H1 (cell line): ENCODE data around the gene PGM2. TPM values are rescaled to one million over a fixed set of nuclear protein-coding genes. Genes with fewer than 3 reads are reported as not detected.

Experiments used
- CTCF ChIA-PET: fragments of 300-600 bp; sonication (Branson Sonifier 250); formaldehyde crosslinking; loops from one replicate; lab custom pipeline; 2021; ENCODE audit not compliant: partially characterized antibody; lab: Charles Lee
- POLR2A ChIA-PET: fragments of 300-600 bp; sonication (Branson Sonifier 250); formaldehyde crosslinking; loops from one replicate; lab custom pipeline; 2021; ENCODE audit warnings: inconsistent platforms; ENCODE audit not compliant: partially characterized antibody; lab: Charles Lee
- DNase-seq, 2 experiments: peaks; one replicate each; pipeline versions ENCODE4 v3.0.0 to v3.0.0-alpha.2; 2010 to 2022; ENCODE audit warnings: low spot score in 2 of 2, low read depth in 1 of 2, mixed read lengths in 1 of 2
- FAIRE-seq: peaks from 2 replicates; lab custom pipeline; 2011; peaks lifted over from hg19 to GRCh38; lab: Jason Lieb, UNC
- H2AFZ ChIP-seq: 2 replicates; pipeline ENCODE4 v1.8.1; 2012; ENCODE audit warnings: low read length, inconsistent platforms
- H2AK5ac ChIP-seq: 2 replicates; pipeline ENCODE4 v1.6.1; 2013; ENCODE audit warnings: low read depth, low read length
- H2BK120ac ChIP-seq: replicated peaks from 2 replicates; pipeline ENCODE3; 2013; ENCODE audit warnings: low read depth, low read length, inconsistent platforms
- H2BK12ac ChIP-seq: 2 replicates; pipeline ENCODE4 v1.6.1; 2013; ENCODE audit warnings: low read depth, low read length
- H2BK15ac ChIP-seq: 2 replicates; pipeline ENCODE4 v1.6.1; 2013; ENCODE audit warnings: low read length
- H2BK20ac ChIP-seq: 2 replicates; pipeline ENCODE4 v1.6.1; 2013; ENCODE audit warnings: low read length
- H2BK5ac ChIP-seq: 2 replicates; pipeline ENCODE4 v1.6.1; 2013; ENCODE audit warnings: low read depth, low read length
- H3K14ac ChIP-seq: 2 replicates; pipeline ENCODE4 v1.6.1; 2013; ENCODE audit warnings: inconsistent platforms; ENCODE audit not compliant: insufficient read length
- H3K18ac ChIP-seq: 2 replicates; pipeline ENCODE4 v1.6.1; 2013; ENCODE audit warnings: low read length; ENCODE audit errors: extremely low read depth
- H3K23ac ChIP-seq: 2 replicates; pipeline ENCODE4 v1.6.1; 2013; ENCODE audit warnings: inconsistent platforms; ENCODE audit not compliant: insufficient read length
- H3K23me2 ChIP-seq: 2 replicates; pipeline ENCODE4 v1.6.1; 2013; ENCODE audit warnings: low read depth, low read length
- H3K27ac ChIP-seq: 2 replicates; pipeline ENCODE4 v1.6.1; 2011; ENCODE audit warnings: low read depth, low read length, inconsistent platforms
- H3K27me3 ChIP-seq, 4 experiments: replicated peaks in 1 of 4; 1 replicate in 1 of 4; 2 replicates in 3 of 4; pipeline versions ENCODE4 v1.6.1 to v1.8.1; 2011 to 2013; ENCODE audit warnings: low read length in 3 of 4, mild to moderate bottlenecking in 3 of 4, inconsistent platforms in 2 of 4, mixed read lengths in 2 of 4, moderate library complexity in 1 of 4; ENCODE audit not compliant: control insufficient read depth in 3 of 4, insufficient read depth in 3 of 4; ENCODE audit errors: extremely low read depth in 1 of 4
- H3K36me3 ChIP-seq, 4 experiments: 2 replicates each; pipeline versions ENCODE4 v1.6.1 to v1.8.1; 2011 to 2013; ENCODE audit warnings: mild to moderate bottlenecking in 4 of 4, low read length in 3 of 4, moderate library complexity in 2 of 4, control low read depth in 1 of 4, inconsistent platforms in 1 of 4; ENCODE audit not compliant: insufficient read depth in 4 of 4, control insufficient read depth in 2 of 4
- H3K4ac ChIP-seq: replicated peaks from 2 replicates; pipeline ENCODE3; 2013; ENCODE audit warnings: low read length, low read depth, mixed read lengths, inconsistent platforms; ENCODE audit not compliant: insufficient read length
- H3K4me1 ChIP-seq, 4 experiments: replicated peaks in 1 of 4; 1 replicate in 1 of 4; 2 replicates in 3 of 4; pipeline versions ENCODE4 v1.6.1 to v1.8.1; 2011 to 2013; ENCODE audit warnings: low read length in 3 of 4, inconsistent platforms in 2 of 4, mixed read lengths in 1 of 4; ENCODE audit not compliant: insufficient read depth in 4 of 4, control insufficient read depth in 3 of 4
- H3K4me2 ChIP-seq, 2 experiments: 2 replicates each; pipeline versions ENCODE4 v1.6.1 to v1.8.1; 2011 to 2013; ENCODE audit warnings: low read depth in 2 of 2, low read length in 2 of 2, control low read depth in 1 of 2, inconsistent platforms in 1 of 2, mild to moderate bottlenecking in 1 of 2; ENCODE audit not compliant: insufficient read depth in 1 of 2
- H3K4me3 ChIP-seq, 4 experiments: fragments of 200-600, 300-600 bp in 1 of 4; sonication (generic), shearing (Covaris generic), sonication (Bioruptor Twin) in 1 of 4; 2 replicates each; pipeline versions ENCODE4 v1.5.1 to v1.8.1; 2011 to 2016; ENCODE audit warnings: low read length in 4 of 4, low read depth in 3 of 4, control low read depth in 2 of 4, inconsistent platforms in 2 of 4, mild to moderate bottlenecking in 2 of 4, mixed read lengths in 1 of 4, moderate library complexity in 1 of 4; ENCODE audit not compliant: insufficient read depth in 2 of 4; ENCODE audit errors: extremely low read depth in 1 of 4
- H3K56ac ChIP-seq: replicated peaks from 2 replicates; pipeline ENCODE3; 2013; ENCODE audit warnings: low read depth, mild to moderate bottlenecking, mixed read lengths, low read length, inconsistent platforms; ENCODE audit not compliant: insufficient read length
- H3K79me1 ChIP-seq: 2 replicates; pipeline ENCODE4 v1.6.1; 2013; ENCODE audit warnings: low read depth, low read length, control low read depth
- H3K79me2 ChIP-seq, 2 experiments: 2 replicates each; pipeline versions ENCODE4 v1.6.1 to v1.8.1; 2012 to 2013; ENCODE audit warnings: low read length in 2 of 2, mild to moderate bottlenecking in 2 of 2, inconsistent platforms in 1 of 2; ENCODE audit not compliant: insufficient read depth in 2 of 2, control insufficient read depth in 1 of 2
- H3K9ac ChIP-seq, 4 experiments: replicated peaks in 1 of 4; 1 replicate in 1 of 4; 2 replicates in 3 of 4; pipeline versions ENCODE4 v1.6.1 to v1.8.1; 2011 to 2013; ENCODE audit warnings: low read depth in 3 of 4, low read length in 3 of 4, control low read depth in 2 of 4, mild to moderate bottlenecking in 2 of 4, moderate library complexity in 2 of 4, inconsistent platforms in 1 of 4; ENCODE audit errors: extremely low read depth in 1 of 4
- H3K9me3 ChIP-seq, 2 experiments: 2 replicates each; pipeline versions ENCODE4 v1.6.1 to v1.8.1; 2012 to 2013; ENCODE audit warnings: mild to moderate bottlenecking in 2 of 2, moderate library complexity in 2 of 2, control low read depth in 1 of 2, inconsistent platforms in 1 of 2, low read depth in 1 of 2, low read length in 1 of 2, mixed read lengths in 1 of 2; ENCODE audit not compliant: insufficient read depth in 2 of 2
- H4K20me1 ChIP-seq, 2 experiments: replicated peaks in 1 of 2; 2 replicates each; pipeline versions ENCODE3 to v1.8.1; 2011 to 2013; ENCODE audit warnings: inconsistent platforms in 2 of 2, low read length in 2 of 2, mild to moderate bottlenecking in 1 of 2; ENCODE audit not compliant: insufficient read depth in 2 of 2, control insufficient read depth in 1 of 2
- H4K5ac ChIP-seq: 2 replicates; pipeline ENCODE4 v1.6.1; 2013; ENCODE audit warnings: low read length, low read depth, mixed read lengths, inconsistent platforms; ENCODE audit not compliant: insufficient read length
- H4K8ac ChIP-seq: 2 replicates; pipeline ENCODE4 v1.8.0; 2013; ENCODE audit warnings: mild to moderate bottlenecking, moderate library complexity, low read length, inconsistent platforms; ENCODE audit not compliant: insufficient read depth; ENCODE audit errors: extremely low read depth
- H4K91ac ChIP-seq: replicated peaks from 2 replicates; pipeline ENCODE3; 2013; ENCODE audit warnings: low read length, mixed read lengths, inconsistent platforms; ENCODE audit not compliant: insufficient read length
- EP300 ChIP-seq, 2 experiments: IDR thresholded peaks; 1 replicate in 1 of 2; 2 replicates in 1 of 2; pipeline ENCODE4 v1.6.1; 2011 to 2012; ENCODE audit warnings: low read depth in 2 of 2, low read length in 2 of 2, mild to moderate bottlenecking in 2 of 2, borderline replicate concordance in 1 of 2, inconsistent platforms in 1 of 2, moderate library complexity in 1 of 2
- JUN ChIP-seq: IDR thresholded peaks from 2 replicates; pipeline ENCODE4 v1.6.1; 2011; ENCODE audit warnings: low read depth, mild to moderate bottlenecking, improper control_type of control experiment, low read length
- NANOG ChIP-seq: IDR thresholded peaks from 2 replicates; pipeline ENCODE4 v1.6.1; 2011; ENCODE audit warnings: low read length, low read depth, mild to moderate bottlenecking, inconsistent platforms; ENCODE audit not compliant: insufficient read depth, poor library complexity, severe bottlenecking
- PHF8 ChIP-seq: fragments of 200-600 bp; sonication (generic); conservative IDR thresholded peaks from 2 replicates; pipeline ENCODE4 v1.7.1; 2012; ENCODE audit warnings: low read depth, mild to moderate bottlenecking, inconsistent platforms, low read length, moderate library complexity
- RXRA ChIP-seq: IDR thresholded peaks from 2 replicates; pipeline ENCODE4 v1.6.1; 2011; ENCODE audit warnings: low read depth, mild to moderate bottlenecking, low read length, moderate library complexity; ENCODE audit not compliant: insufficient read depth
- SIX5 ChIP-seq: IDR thresholded peaks from 2 replicates; pipeline ENCODE4 v1.6.1; 2011; ENCODE audit warnings: mild to moderate bottlenecking, low read depth, low read length
- SUZ12 ChIP-seq: fragments of 200-600 bp; sonication (generic); IDR thresholded peaks from 2 replicates; pipeline ENCODE4 v1.6.1; 2012; ENCODE audit warnings: mild to moderate bottlenecking, inconsistent platforms, low read length, moderate library complexity, mixed read lengths
- WGBS, 2 experiments: shearing (Covaris generic) in 1 of 2; methylation state at CpG; one replicate each; pipeline versions ENCODE4 v1.1.6 to v1.1.7; 2013 to 2015; ENCODE audit warnings: low lambda C conversion rate in 2 of 2, mixed read lengths in 2 of 2, inconsistent platforms in 1 of 2, low coverage in 1 of 2, missing lambda C conversion rate in 1 of 2; ENCODE audit not compliant: insufficient replicate concordance in 2 of 2, insufficient coverage in 1 of 2, insufficient read length in 1 of 2; ENCODE audit errors: extremely low coverage in 1 of 2, missing lambda C conversion rate in 1 of 2; 5-methylcytosine and 5-hydroxymethylcytosine counted together
- polyA plus RNA-seq, 7 experiments: library from polyadenylated mRNA; depleted of rRNA in 3 of 7; stranded (reverse) in 5 of 7; unstranded in 2 of 7; fragments of >200 nt in 5 of 7; fragments of 200-250 nt in 2 of 7; gene quantifications; 1 replicate in 5 of 7; 2 replicates in 1 of 7; 4 replicates in 1 of 7; pipeline versions ENCODE4 v1.2.1 to v1.2.3, GENCODE V29; 2011 to 2013; ENCODE audit warnings: missing spikeins in 2 of 7, mixed read lengths in 2 of 7
- total RNA-seq: library from RNA; stranded (reverse); fragmentation: NEBNext Ultra II Directional; extraction: Animal tissue kit (Norgen Biotek cat#: 25700); gene quantifications from 2 replicates; pipeline ENCODE4 v1.2.1, GENCODE V29; 2021
- TF ChIP-seq, protein P1 (sequence below): IDR thresholded peaks from 2 replicates; pipeline ENCODE4 v1.6.1; 2012; ENCODE audit warnings: inconsistent platforms

Gene PGM2
- total and polyA plus RNA-seq, 2 of the 8 experiments (the other 6 are each of a cell fraction or from before 2014, with no cell fraction given) = 7.7 to 38.0 TPM

DNA sequence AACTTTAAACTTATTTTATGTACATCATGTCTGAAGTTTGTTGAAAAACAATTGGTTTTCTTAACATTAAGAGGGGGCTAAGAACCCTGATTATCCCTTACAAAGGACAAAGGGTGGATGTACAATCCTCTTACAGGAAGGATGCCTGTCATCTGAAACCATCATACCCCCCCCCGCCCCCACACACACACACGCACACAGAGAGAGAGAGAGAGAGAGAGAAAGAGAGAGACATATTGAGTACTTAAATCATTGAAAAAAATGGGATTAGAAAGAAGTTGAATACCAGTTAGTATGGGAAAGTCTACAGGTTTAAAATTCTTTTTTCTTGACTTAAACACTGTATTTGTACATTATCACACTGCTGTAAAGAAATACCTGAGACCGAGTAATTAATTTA lies 10.9 kb upstream of the PGM2 start:
- no peak overlapping the region for H2AK5ac ChIP-seq
- H4K8ac ChIP-seq = 0 out of 2 replicates have a peak overlapping the region, but pooled peaks have one; percentile 25
- H3K18ac ChIP-seq = no peak overlapping the region
- ChIA-PET CTCF (no interaction called here), POLR2A (no interaction called here)
- H2AFZ ChIP-seq = peak overlapping the region; percentile 2; the same call in 1 of the 2 replicates
- H3K9me3 ChIP-seq = no peaks in the 10 kb centered on the region; a peak in 1 of 4 replicates
- FAIRE-seq (no peak), DNase-seq (no peak)
- no peak overlapping the region for H2BK20ac ChIP-seq
- no peak overlapping the region for H3K4me2 ChIP-seq
- H3K9ac ChIP-seq = no peak overlapping the region
- WGBS, 2 experiments = 88% methylated on average over 3 of the region's 3 CpGs; no CpG with 5 or more reads in 1 of the 2 experiments
- no peak overlapping the region for H3K4me3 ChIP-seq
- no peak overlapping the region for H4K5ac ChIP-seq
- H3K79me1 ChIP-seq = no peaks in the 10 kb centered on the region
- H2BK12ac ChIP-seq = no peak overlapping the region
- H3K14ac ChIP-seq = no peak overlapping the region
- no peak overlapping the region for H3K4ac ChIP-seq
- H2BK5ac ChIP-seq = no peak overlapping the region
- no peak for TF ChIP-seq EP300 (IDR thresholded peaks at IDR 0.05; ENCODE audit: borderline replicate concordance in 1 of 2, low read depth in 2 of 2, low read length in 2 of 2)
- no peak for TF ChIP-seq PHF8
- TF ChIP-seq SIX5 = no peak
- TF ChIP-seq, protein P1, sequence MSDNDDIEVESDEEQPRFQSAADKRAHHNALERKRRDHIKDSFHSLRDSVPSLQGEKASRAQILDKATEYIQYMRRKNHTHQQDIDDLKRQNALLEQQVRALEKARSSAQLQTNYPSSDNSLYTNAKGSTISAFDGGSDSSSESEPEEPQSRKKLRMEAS = no peak
- no peak for TF ChIP-seq NANOG
- no peak for TF ChIP-seq SUZ12
- TF ChIP-seq RXRA = no peak
- no peak for TF ChIP-seq JUN
- no peaks in the 10 kb centered on the region; the same call in 1 of the 2 replicates for H3K23me2 ChIP-seq
- H3K4me1 ChIP-seq = no peaks in the 10 kb centered on the region
- H3K79me2 ChIP-seq = no peaks in the 10 kb centered on the region
- no peak overlapping the region for H3K56ac ChIP-seq
- H4K91ac ChIP-seq = no peak overlapping the region
- no peak overlapping the region for H3K23ac ChIP-seq
- no peaks in the 10 kb centered on the region for H3K36me3 ChIP-seq
- no peak overlapping the region for H3K27ac ChIP-seq
- no peaks in the 10 kb centered on the region for H4K20me1 ChIP-seq
- H2BK15ac ChIP-seq = no peak overlapping the region
- H3K27me3 ChIP-seq = no peaks in the 10 kb centered on the region
- H2BK120ac ChIP-seq = no peak overlapping the region
